ENCODE measurements around the gene CARS1.

GRCh38 chr11:2999464-2999998 lies 57.7 kb downstream of the CARS1 start:
- TF ChIP-seq CTCF (IDR thresholded peaks at IDR 0.05) (no peak), POLR2A (IDR thresholded peaks at IDR 0.05) (no peak)

Data from transverse colon (tissue), 3 donors.